K562 (cell line): Measurements from ENCODE around the gene NUP153. TPM values are rescaled to one million over a fixed set of nuclear protein-coding genes. Genes with fewer than 3 reads are reported as not detected.

ENCODE experiments used
- ETV5 ChIP-seq: sonication (generic); formaldehyde crosslinking; IDR thresholded peaks from 2 replicates; pipeline ENCODE4 v1.4.0; 2020; ENCODE audit warnings: low read depth, mild to moderate bottlenecking, missing genetic modification reagents
- HDAC6 ChIP-seq: IDR thresholded peaks from 2 replicates; pipeline ENCODE4 v1.6.1; 2012; ENCODE audit warnings: low read depth, mild to moderate bottlenecking, control low read depth, inconsistent platforms, low read length, moderate library complexity
- KLF13 ChIP-seq: fragments of 450-650 bp; IDR thresholded peaks from 2 replicates; pipeline ENCODE4 v1.6.1; 2016; ENCODE audit warnings: missing genetic modification characterization, low read depth, mild to moderate bottlenecking, missing compliant biosample characterization, moderate library complexity, borderline replicate concordance
- LARP7 ChIP-seq: fragments of 450-650 bp; IDR thresholded peaks from 2 replicates; pipeline ENCODE4 v1.6.1; 2016
- MXI1 ChIP-seq: IDR thresholded peaks from 2 replicates; pipeline ENCODE4 v1.6.1; 2011; ENCODE audit warnings: low read depth, mild to moderate bottlenecking, improper control_type of control experiment, low read length
- NR4A1 ChIP-seq, 2 experiments: fragments of 250-450 bp in 1 of 2; fragments of 450-650 bp in 1 of 2; sonication (Bioruptor Pico) in 1 of 2; IDR thresholded peaks; 2 replicates each; pipeline versions ENCODE4 v1.4.0 to v1.6.1; 2016 to 2020; ENCODE audit warnings: mild to moderate bottlenecking in 2 of 2, missing compliant biosample characterization in 1 of 2, missing genetic modification characterization in 1 of 2, moderate library complexity in 1 of 2
- OTX1 ChIP-seq: fragments of 450-650 bp; formaldehyde crosslinking; IDR thresholded peaks from 2 replicates; pipeline ENCODE4 v1.4.0; 2022; ENCODE audit warnings: mild to moderate bottlenecking
- PRPF4 ChIP-seq: fragments of 200-400 bp; formaldehyde crosslinking; IDR thresholded peaks from one replicate; pipeline ENCODE4 v1.6.1; 2017; ENCODE audit warnings: low read length, low read depth, mild to moderate bottlenecking; ENCODE audit not compliant: insufficient read depth, poor library complexity, severe bottlenecking
- RBFOX2 ChIP-seq: fragments of 200-400 bp; formaldehyde crosslinking; IDR thresholded peaks from 2 replicates; pipeline ENCODE4 v1.6.1; 2017; ENCODE audit warnings: low read depth, mild to moderate bottlenecking, low read length, moderate library complexity
- TAF15 ChIP-seq: fragments of 200-400 bp; formaldehyde crosslinking; IDR thresholded peaks from 2 replicates; pipeline ENCODE4 v1.6.1; 2017; ENCODE audit warnings: mild to moderate bottlenecking, low read depth, low read length, moderate library complexity
- ZFP36 ChIP-seq: fragments of 150-350 bp; IDR thresholded peaks from 2 replicates; pipeline ENCODE4 v1.6.1; 2018; ENCODE audit warnings: low read length, low read depth; ENCODE audit not compliant: partially characterized antibody
- ZNF324 ChIP-seq: fragments of 250-450 bp; sonication (Bioruptor Pico); IDR thresholded peaks from 2 replicates; pipeline ENCODE4 v1.4.0; 2020; ENCODE audit warnings: mild to moderate bottlenecking
- polyA plus RNA-seq, 8 experiments: library from polyadenylated mRNA; depleted of rRNA in 4 of 8; stranded (reverse) in 5 of 8; unstranded in 3 of 8; fragments of >200 nt; fragmentation: Nextera tagmentation in 2 of 8; fragmentation: Illumina TruSeq in 1 of 8; extraction: Ambion mirVana in 2 of 8; extraction: Trizol in 1 of 8; gene quantifications; 2 replicates each; pipeline versions ENCODE4 v1.2.1 to v1.2.3, GENCODE V29; 2011 to 2014; ENCODE audit warnings: inconsistent platforms in 1 of 8, missing spikeins in 1 of 8
- total RNA-seq, 7 experiments: library from RNA; depleted of rRNA in 6 of 7; stranded (reverse); fragments of >200 nt in 6 of 7; fragmentation: Illumina TruSeq in 2 of 7; extraction: Trizol in 2 of 7; gene quantifications; 2 replicates each; pipeline versions ENCODE4 v1.2.1 to v1.2.3, GENCODE V29; 2011 to 2021; ENCODE audit warnings: low replicate concordance in 1 of 7
- TF ChIP-seq, protein P1 (sequence below): sonication (generic); formaldehyde crosslinking; IDR thresholded peaks from 2 replicates; pipeline ENCODE4 v1.8.1; 2023; ENCODE audit warnings: mild to moderate bottlenecking, missing genetic modification reagents, moderate library complexity
- TF ChIP-seq, protein P2 (sequence below): fragments of 250-450 bp; sonication (Bioruptor Pico); IDR thresholded peaks from 2 replicates; pipeline ENCODE4 v1.5.0; 2020; ENCODE audit warnings: mild to moderate bottlenecking
- TF ChIP-seq, protein P3 (sequence below): fragments of 450-650 bp; formaldehyde crosslinking; IDR thresholded peaks from 2 replicates; pipeline ENCODE4 v1.4.0; 2022; ENCODE audit warnings: mild to moderate bottlenecking, moderate library complexity
- TF ChIP-seq, protein P4 (sequence below): fragments of 450-650 bp; IDR thresholded peaks from 2 replicates; pipeline ENCODE4 v1.6.1; 2016; ENCODE audit warnings: missing biosample characterization, missing genetic modification characterization
- TF ChIP-seq, protein P5 (sequence below): fragments of 250-450 bp; sonication (Bioruptor Pico); IDR thresholded peaks from 2 replicates; pipeline ENCODE4 v1.5.0; 2021
- TF ChIP-seq, protein P6 (sequence below): fragments of 450-650 bp; formaldehyde crosslinking; IDR thresholded peaks from 2 replicates; pipeline ENCODE4 v1.4.0; 2022; ENCODE audit warnings: missing genetic modification characterization

Gene NUP153
- total and polyA plus RNA-seq, 9 of the 15 experiments (the other 6 are each of a cell fraction or from before 2014, with no cell fraction given) = 21.9 to 110 (median 84.8) TPM

DNA sequence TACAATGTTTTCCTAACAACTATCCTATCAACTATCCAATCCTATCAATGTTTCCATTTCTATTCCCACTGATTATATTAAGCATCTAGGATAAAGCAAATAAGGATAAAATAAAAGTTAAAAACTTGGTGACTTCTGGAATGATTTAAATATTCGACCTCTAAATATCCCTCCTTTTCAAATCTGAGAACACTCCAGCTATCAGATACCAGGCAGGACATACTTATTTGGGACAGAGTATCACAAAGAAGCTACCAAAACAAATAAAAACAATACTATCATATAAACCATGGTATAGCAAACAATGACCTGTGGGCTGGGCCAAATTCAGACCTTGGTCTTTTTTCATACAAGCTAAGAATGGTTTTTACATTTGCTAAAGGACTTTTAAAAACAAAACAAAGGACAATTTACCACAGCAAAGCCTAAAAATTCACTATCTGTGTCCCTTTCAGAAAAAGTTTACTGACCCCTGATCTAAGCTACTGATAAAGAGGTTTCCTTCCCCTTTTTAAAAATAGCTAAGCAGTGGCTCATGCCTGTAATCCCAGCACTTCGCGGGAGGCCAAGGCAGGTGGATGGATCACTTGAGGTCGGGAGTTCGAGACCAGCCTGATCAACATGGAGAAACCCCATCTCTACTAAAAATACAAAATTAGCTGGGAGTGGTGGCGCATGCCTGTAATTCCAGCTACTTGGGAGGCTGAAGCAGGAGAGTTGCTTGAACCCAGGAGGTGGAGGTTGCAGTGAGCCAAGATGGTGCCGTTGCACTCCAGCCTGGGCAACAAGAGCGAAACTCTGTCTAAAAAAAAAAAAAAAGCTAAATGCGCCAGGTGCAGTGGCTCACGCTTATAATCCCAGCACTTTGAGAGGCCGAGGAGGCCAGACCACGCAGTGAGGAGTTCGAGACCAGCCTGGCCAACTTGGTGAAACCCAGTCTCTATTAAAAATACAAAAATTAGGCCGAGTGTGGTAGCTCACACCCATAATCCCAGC lies 6.0 kb downstream of the NUP153 start (continued):
- no peak for TF ChIP-seq NR4A1 (CRISPR knock-in tag; IDR thresholded peaks at IDR 0.05)
- no peak for TF ChIP-seq NR4A1 (tag; IDR thresholded peaks at IDR 0.05)
- no peak for TF ChIP-seq TAF15
- TF ChIP-seq, protein P1, sequence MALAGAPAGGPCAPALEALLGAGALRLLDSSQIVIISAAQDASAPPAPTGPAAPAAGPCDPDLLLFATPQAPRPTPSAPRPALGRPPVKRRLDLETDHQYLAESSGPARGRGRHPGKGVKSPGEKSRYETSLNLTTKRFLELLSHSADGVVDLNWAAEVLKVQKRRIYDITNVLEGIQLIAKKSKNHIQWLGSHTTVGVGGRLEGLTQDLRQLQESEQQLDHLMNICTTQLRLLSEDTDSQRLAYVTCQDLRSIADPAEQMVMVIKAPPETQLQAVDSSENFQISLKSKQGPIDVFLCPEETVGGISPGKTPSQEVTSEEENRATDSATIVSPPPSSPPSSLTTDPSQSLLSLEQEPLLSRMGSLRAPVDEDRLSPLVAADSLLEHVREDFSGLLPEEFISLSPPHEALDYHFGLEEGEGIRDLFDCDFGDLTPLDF (CRISPR knock-in tag) = no peak
- TF ChIP-seq RBFOX2 = no peak
- TF ChIP-seq HDAC6 = no peak
- TF ChIP-seq ZNF324 (CRISPR knock-in tag) = no peak
- no peak for TF ChIP-seq LARP7
- TF ChIP-seq, protein P2, sequence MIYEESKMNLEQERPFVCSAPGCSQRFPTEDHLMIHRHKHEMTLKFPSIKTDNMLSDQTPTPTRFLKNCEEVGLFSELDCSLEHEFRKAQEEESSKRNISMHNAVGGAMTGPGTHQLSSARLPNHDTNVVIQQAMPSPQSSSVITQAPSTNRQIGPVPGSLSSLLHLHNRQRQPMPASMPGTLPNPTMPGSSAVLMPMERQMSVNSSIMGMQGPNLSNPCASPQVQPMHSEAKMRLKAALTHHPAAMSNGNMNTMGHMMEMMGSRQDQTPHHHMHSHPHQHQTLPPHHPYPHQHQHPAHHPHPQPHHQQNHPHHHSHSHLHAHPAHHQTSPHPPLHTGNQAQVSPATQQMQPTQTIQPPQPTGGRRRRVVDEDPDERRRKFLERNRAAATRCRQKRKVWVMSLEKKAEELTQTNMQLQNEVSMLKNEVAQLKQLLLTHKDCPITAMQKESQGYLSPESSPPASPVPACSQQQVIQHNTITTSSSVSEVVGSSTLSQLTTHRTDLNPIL (CRISPR knock-in tag) = no peak
- TF ChIP-seq, protein P3, sequence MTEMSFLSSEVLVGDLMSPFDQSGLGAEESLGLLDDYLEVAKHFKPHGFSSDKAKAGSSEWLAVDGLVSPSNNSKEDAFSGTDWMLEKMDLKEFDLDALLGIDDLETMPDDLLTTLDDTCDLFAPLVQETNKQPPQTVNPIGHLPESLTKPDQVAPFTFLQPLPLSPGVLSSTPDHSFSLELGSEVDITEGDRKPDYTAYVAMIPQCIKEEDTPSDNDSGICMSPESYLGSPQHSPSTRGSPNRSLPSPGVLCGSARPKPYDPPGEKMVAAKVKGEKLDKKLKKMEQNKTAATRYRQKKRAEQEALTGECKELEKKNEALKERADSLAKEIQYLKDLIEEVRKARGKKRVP (CRISPR knock-in tag) = no peak
- no peak for TF ChIP-seq PRPF4
- no peak for TF ChIP-seq ZFP36
- TF ChIP-seq, protein P4, sequence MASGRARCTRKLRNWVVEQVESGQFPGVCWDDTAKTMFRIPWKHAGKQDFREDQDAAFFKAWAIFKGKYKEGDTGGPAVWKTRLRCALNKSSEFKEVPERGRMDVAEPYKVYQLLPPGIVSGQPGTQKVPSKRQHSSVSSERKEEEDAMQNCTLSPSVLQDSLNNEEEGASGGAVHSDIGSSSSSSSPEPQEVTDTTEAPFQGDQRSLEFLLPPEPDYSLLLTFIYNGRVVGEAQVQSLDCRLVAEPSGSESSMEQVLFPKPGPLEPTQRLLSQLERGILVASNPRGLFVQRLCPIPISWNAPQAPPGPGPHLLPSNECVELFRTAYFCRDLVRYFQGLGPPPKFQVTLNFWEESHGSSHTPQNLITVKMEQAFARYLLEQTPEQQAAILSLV = no peak
- TF ChIP-seq ETV5 (CRISPR knock-in tag) = no peak
- TF ChIP-seq, protein P5, sequence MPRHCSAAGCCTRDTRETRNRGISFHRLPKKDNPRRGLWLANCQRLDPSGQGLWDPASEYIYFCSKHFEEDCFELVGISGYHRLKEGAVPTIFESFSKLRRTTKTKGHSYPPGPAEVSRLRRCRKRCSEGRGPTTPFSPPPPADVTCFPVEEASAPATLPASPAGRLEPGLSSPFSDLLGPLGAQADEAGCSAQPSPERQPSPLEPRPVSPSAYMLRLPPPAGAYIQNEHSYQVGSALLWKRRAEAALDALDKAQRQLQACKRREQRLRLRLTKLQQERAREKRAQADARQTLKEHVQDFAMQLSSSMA (CRISPR knock-in tag) = no peak
- no peak for TF ChIP-seq OTX1 (CRISPR knock-in tag)
- no peak for TF ChIP-seq MXI1
- TF ChIP-seq KLF13 = no peak
- TF ChIP-seq, protein P6, sequence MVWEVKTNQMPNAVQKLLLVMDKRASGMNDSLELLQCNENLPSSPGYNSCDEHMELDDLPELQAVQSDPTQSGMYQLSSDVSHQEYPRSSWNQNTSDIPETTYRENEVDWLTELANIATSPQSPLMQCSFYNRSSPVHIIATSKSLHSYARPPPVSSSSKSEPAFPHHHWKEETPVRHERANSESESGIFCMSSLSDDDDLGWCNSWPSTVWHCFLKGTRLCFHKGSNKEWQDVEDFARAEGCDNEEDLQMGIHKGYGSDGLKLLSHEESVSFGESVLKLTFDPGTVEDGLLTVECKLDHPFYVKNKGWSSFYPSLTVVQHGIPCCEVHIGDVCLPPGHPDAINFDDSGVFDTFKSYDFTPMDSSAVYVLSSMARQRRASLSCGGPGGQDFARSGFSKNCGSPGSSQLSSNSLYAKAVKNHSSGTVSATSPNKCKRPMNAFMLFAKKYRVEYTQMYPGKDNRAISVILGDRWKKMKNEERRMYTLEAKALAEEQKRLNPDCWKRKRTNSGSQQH (CRISPR knock-in tag) = no peak
